CD8-positive, alpha-beta memory T cell (primary cell): Measurements from ENCODE around the gene RREB1. TPM values are rescaled to one million over a fixed set of nuclear protein-coding genes. Genes with fewer than 3 reads are reported as not detected.

Experiments used
- CTCF ChIA-PET: fragments of 350-600 bp; sonication (Branson Sonifier 250); formaldehyde crosslinking; loops from one replicate; lab custom pipeline; 2021; ENCODE audit warnings: antibody characterized with exemption; lab: Charles Lee
- POLR2A ChIA-PET: fragments of 350-600 bp; sonication (Branson Sonifier 250); formaldehyde crosslinking; loops from one replicate; lab custom pipeline; 2021; ENCODE audit warnings: antibody characterized with exemption; lab: Charles Lee
- DNase-seq, 5 donors: peaks; one replicate each; pipeline versions ENCODE4 v3.0.0 to v3.0.0-alpha.2; 2020 to 2022; ENCODE audit warnings: mixed read lengths in 1 of 5
- H3K27ac ChIP-seq: one replicate; pipeline ENCODE4 v1.7.0; 2013; ENCODE audit warnings: low read depth, mild to moderate bottlenecking, low read length, moderate library complexity
- H3K27me3 ChIP-seq: 2 replicates; pipeline ENCODE4 v1.7.0; 2013; ENCODE audit warnings: low read length, mild to moderate bottlenecking; ENCODE audit not compliant: insufficient read depth, poor library complexity, severe bottlenecking
- H3K36me3 ChIP-seq: 2 replicates; pipeline ENCODE4 v1.7.0; 2013; ENCODE audit warnings: mild to moderate bottlenecking, low read length, moderate library complexity; ENCODE audit not compliant: insufficient read depth
- H3K4me1 ChIP-seq: 2 replicates; pipeline ENCODE4 v1.7.0; 2013; ENCODE audit warnings: mild to moderate bottlenecking, low read length, moderate library complexity; ENCODE audit not compliant: insufficient read depth
- H3K4me3 ChIP-seq: 2 replicates; pipeline ENCODE4 v1.7.0; 2013; ENCODE audit warnings: mild to moderate bottlenecking, low read length
- H3K9me3 ChIP-seq: 2 replicates; pipeline ENCODE4 v1.7.0; 2013; ENCODE audit warnings: mild to moderate bottlenecking, low read length
- H3K27ac Mint-ChIP-seq, 8 donors: one replicate each; pipeline ENCODE4 v1.8.0; 2020 to 2021; ENCODE audit warnings: mixed read lengths in 8 of 8, mild to moderate bottlenecking in 6 of 8, inconsistent platforms in 3 of 8, moderate library complexity in 3 of 8
- H3K27me3 Mint-ChIP-seq, 2 donors: one replicate each; pipeline ENCODE4 v1.8.0; 2020 to 2021; ENCODE audit warnings: mixed read lengths in 2 of 2, mild to moderate bottlenecking in 1 of 2, moderate library complexity in 1 of 2
- H3K36me3 Mint-ChIP-seq, 3 donors: one replicate each; pipeline ENCODE4 v1.8.0; 2020 to 2021; ENCODE audit warnings: mixed read lengths in 3 of 3, inconsistent platforms in 1 of 3, mild to moderate bottlenecking in 1 of 3
- H3K4me1 Mint-ChIP-seq, 3 donors: one replicate each; pipeline ENCODE4 v1.8.0; 2020 to 2021; ENCODE audit warnings: mixed read lengths in 3 of 3, inconsistent platforms in 1 of 3, mild to moderate bottlenecking in 1 of 3
- H3K4me3 Mint-ChIP-seq, 7 donors: one replicate each; pipeline ENCODE4 v1.8.0; 2020 to 2021; ENCODE audit warnings: mixed read lengths in 7 of 7, mild to moderate bottlenecking in 6 of 7, moderate library complexity in 4 of 7, inconsistent platforms in 2 of 7
- H3K9me3 Mint-ChIP-seq, 5 donors: one replicate each; pipeline ENCODE4 v1.8.0; 2020 to 2022; ENCODE audit warnings: mixed read lengths in 5 of 5, mild to moderate bottlenecking in 3 of 5, moderate library complexity in 2 of 5, inconsistent platforms in 1 of 5
- polyA plus RNA-seq: library from polyadenylated mRNA; unstranded; fragments of 300-500 nt; fragmentation: Illumina TruSeq; gene quantifications from one replicate; pipeline ENCODE4 v1.2.3, GENCODE V29; 2021
- total RNA-seq, 2 experiments: library from RNA; stranded (reverse); gene quantifications; one replicate each; pipeline ENCODE4 v1.2.3, GENCODE V29; 2021

Gene RREB1
- total and polyA plus RNA-seq, 3 experiments from 2014 or later: 8.5 to 18.7 (median 17.7) TPM

DNA sequence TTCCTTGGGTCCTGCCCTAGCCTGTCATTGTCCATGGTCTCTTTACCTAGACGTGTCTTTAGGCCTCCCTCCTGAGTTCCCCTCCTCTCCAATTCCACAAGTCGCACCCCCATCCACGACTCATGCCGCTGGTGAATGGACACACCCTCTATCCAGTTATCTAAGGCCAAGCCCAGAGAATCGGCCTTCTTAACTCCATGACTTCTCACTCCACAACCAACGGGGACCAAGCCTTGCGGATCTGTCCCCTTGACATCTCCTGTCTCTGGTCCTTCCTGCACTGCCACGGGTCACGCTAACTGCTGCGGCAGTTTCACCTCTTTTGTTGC lies 7.0 kb upstream of the RREB1 start:
- H3K36me3 ChIP-seq: no peaks in the 10 kb centered on the region
- no peak for DNase-seq
- Mint-ChIP-seq H3K4me3 (no peak overlapping the region), H3K9me3 (no peaks in the 10 kb centered on the region), H3K27ac (no peak overlapping the region), H3K27me3 (peaks cover 4 to 5% of the 10 kb centered on the region in 2 donors), H3K4me1 (peaks cover 0 to 3% (median 0%) of the 10 kb centered on the region in 3 donors), H3K36me3 (peaks cover 0 to 1% (median 0%) of the 10 kb centered on the region in 3 donors)
- H3K27ac ChIP-seq: no peak overlapping the region
- H3K4me3 ChIP-seq: no peak overlapping the region
- POLR2A ChIA-PET: no interaction called here
- H3K27me3 ChIP-seq: no peaks in the 10 kb centered on the region
- no peaks in the 10 kb centered on the region for H3K9me3 ChIP-seq
- CTCF ChIA-PET: interaction anchor here (2.8 kb wide), 1 partner anchor 14 kb away, joined by 10 read pairs; no protein-coding TSS in a partner anchor
- no peaks in the 10 kb centered on the region for H3K4me1 ChIP-seq

DNA sequence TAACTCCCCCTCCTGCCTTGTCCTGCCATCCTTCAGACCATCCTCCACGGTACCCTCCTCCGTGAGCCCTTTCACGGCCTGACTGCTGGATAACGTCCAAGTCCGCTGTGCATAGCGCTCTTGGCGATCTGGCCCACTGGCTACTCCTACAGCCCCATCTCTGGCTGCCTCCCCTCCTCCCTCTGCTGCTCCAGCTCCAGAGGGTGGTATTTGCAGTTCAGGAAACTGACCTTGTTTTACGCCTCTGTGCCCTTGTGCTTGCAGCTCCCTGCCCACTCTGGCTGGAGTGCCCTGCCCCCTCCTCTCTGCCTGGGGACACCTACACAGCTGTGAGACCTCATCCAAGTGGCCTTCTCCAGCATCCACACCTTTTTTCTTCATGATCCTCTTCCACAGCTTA lies 6.5 kb upstream of the RREB1 start:
- Histone ChIP-seq H3K27me3 (no peaks in the 10 kb centered on the region), H3K27ac (no peak overlapping the region), H3K9me3 (no peaks in the 10 kb centered on the region), H3K36me3 (no peaks in the 10 kb centered on the region), H3K4me1 (no peaks in the 10 kb centered on the region), H3K4me3 (no peak overlapping the region)
- Mint-ChIP-seq H3K36me3 (peaks cover 0 to 1% (median 0%) of the 10 kb centered on the region in 3 donors), H3K9me3 (no peaks in the 10 kb centered on the region), H3K27me3 (peaks cover 4 to 5% of the 10 kb centered on the region in 2 donors), H3K27ac (no peak overlapping the region), H3K4me3 (no peak overlapping the region), H3K4me1 (peaks cover 1 to 6% (median 3%) of the 10 kb centered on the region in 3 donors)
- ChIA-PET POLR2A (no interaction called here), CTCF (no interaction called here)
- DNase-seq: no peak

DNA sequence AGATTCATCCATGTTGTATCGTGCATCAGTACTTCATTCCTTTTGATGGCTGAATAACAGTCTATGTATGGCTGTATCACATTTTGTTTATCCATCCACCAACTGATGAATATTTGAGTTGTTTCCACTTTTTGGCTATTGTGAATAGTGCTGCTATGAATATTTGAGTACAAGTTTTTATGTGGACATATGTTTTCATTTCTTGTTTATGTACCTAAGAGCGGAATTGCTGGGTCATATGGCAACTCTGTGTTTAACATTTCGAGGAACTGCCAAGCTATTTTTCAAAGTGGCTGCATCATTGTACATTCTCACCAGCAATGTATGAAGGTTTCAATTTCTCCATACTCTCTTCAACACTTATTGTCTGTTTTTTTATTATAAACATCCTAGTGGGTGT lies 3.0 kb upstream of the RREB1 start:
- ChIA-PET POLR2A (no interaction called here), CTCF (interaction anchor here (4.4 kb wide), 1 partner anchor 18 kb away, joined by 18 read pairs; no protein-coding TSS in a partner anchor)
- no peak overlapping the region for H3K27ac Mint-ChIP-seq
- H3K9me3 Mint-ChIP-seq: no peaks in the 10 kb centered on the region
- H3K36me3 Mint-ChIP-seq: peaks cover 0 to 16% (median 1%) of the 10 kb centered on the region in 3 donors
- Histone ChIP-seq H3K36me3 (no peaks in the 10 kb centered on the region), H3K4me1 (peaks cover 7% of the 10 kb centered on the region), H3K27me3 (no peaks in the 10 kb centered on the region), H3K27ac (no peak overlapping the region), H3K4me3 (no peak overlapping the region), H3K9me3 (no peaks in the 10 kb centered on the region)
- peak overlapping the region in 1 of 7 donors; percentile 61 for H3K4me3 Mint-ChIP-seq
- H3K4me1 Mint-ChIP-seq: peaks cover 10 to 16% (median 13%) of the 10 kb centered on the region in 3 donors
- DNase-seq: no peak
- H3K27me3 Mint-ChIP-seq: peaks cover 5 to 6% of the 10 kb centered on the region in 2 donors

DNA sequence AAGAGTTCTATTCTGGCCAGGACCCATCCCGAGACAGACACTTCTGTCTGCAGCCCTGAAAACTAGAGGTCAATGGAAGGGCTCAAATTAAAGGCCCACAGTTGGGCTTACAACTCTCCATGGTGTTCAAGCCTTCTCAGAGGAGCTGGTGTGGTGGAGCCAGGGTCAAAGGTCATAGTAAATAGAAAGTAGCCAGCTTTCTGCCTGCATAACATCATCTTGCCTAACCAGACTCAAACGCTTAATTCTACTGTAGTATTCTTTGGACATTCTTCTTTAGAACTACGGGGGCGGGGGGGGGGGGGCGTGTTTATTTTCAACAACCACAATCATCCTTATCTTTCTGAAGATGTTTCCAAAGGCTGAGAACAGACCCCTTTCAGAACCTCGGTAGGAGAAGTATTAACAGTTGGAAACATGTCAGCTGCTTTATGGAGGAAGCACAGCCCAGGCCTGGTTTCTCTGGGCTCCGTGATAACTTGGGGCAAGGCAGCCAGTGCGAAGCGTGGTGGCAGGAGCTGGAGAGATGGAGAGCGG lies 1.5 kb upstream of the RREB1 start:
- H3K36me3 ChIP-seq: no peaks in the 10 kb centered on the region
- ChIA-PET CTCF (interaction anchor here (0.6 to 4.4 kb wide), 9 partner anchors 10 to 36 kb away, joined by 3 to 18 read pairs (median 4); no protein-coding TSS in a partner anchor), POLR2A (interaction anchor here (0.6 to 3.4 kb wide), 4 partner anchors 16 to 493 kb away, joined by 3 to 27 read pairs (median 7); no protein-coding TSS in a partner anchor)
- peaks cover 0 to 17% (median 1%) of the 10 kb centered on the region in 3 donors for H3K36me3 Mint-ChIP-seq
- no peak for DNase-seq
- H3K4me3 Mint-ChIP-seq: peak overlapping the region; percentile 93 to 98 (median 96)
- no peaks in the 10 kb centered on the region for H3K27me3 ChIP-seq
- peak overlapping the region; percentile 74 for H3K27ac ChIP-seq
- H3K9me3 ChIP-seq: no peaks in the 10 kb centered on the region
- peak overlapping the region; percentile 84 to 97 (median 94) for H3K27ac Mint-ChIP-seq
- peaks cover 25 to 29% (median 28%) of the 10 kb centered on the region in 3 donors for H3K4me1 Mint-ChIP-seq
- peaks cover 22% of the 10 kb centered on the region for H3K4me1 ChIP-seq
- peaks cover 1 to 5% of the 10 kb centered on the region in 2 donors for H3K27me3 Mint-ChIP-seq
- no peaks in the 10 kb centered on the region for H3K9me3 Mint-ChIP-seq
- peak overlapping the region; percentile 72 for H3K4me3 ChIP-seq

DNA sequence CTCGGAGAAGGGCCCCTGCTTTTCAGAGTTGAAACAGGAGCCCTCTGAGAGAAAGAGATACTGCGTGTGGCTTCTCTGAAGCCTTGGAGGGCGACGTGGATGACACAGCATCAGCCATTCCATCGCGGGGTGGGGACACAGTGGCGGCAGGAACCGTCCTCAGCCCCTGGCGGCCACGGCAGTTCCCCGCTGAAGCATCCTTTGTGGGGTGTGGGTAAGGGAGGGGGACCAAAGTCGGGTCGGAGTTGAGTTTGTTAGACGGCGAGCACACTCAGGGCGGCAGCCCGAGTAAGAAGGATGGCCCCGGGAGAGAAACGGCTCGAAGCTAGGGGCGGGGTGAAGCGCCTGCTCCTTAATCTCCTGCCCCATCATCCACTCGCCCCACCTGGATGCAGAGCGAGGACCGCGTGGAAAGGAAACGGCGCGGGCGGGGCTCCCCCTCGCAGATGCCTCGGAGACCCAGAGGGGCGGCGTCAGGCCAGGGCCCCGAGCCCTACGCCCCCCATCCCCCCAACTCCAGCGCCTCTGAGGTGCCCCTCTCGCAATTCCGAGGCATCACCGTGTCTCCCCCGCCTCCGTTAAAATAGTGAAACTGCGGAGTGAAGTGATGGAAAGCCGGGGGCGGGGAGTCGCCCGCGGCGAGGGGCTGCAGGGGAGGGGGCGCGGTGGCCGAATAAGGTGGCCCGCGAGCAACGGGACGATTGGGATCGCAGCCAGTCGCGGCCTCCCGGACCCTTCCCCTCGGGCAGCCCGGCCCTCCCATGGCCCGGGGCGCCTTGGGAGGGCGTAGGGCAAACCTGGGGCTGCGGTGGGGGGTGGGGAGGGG lies 796 bp upstream of the RREB1 start:
- CTCF ChIA-PET: interaction anchor here (0.8 to 4.4 kb wide), 8 partner anchors 10 to 40 kb away, joined by 3 to 18 read pairs (median 4); no protein-coding TSS in a partner anchor
- Histone ChIP-seq H3K4me3 (peak overlapping the region; percentile 72), H3K4me1 (peaks cover 29% of the 10 kb centered on the region), H3K27me3 (no peaks in the 10 kb centered on the region), H3K27ac (peak overlapping the region; percentile 74), H3K9me3 (no peaks in the 10 kb centered on the region), H3K36me3 (no peaks in the 10 kb centered on the region)
- POLR2A ChIA-PET: interaction anchor here (1.0 to 3.4 kb wide), 4 partner anchors 20 to 494 kb away, joined by 4 to 27 read pairs (median 12); no protein-coding TSS in a partner anchor
- Mint-ChIP-seq H3K9me3 (no peaks in the 10 kb centered on the region), H3K36me3 (peaks cover 0 to 17% (median under 1%) of the 10 kb centered on the region in 3 donors), H3K27ac (peak overlapping the region; percentile 84 to 97 (median 94)), H3K4me3 (peak overlapping the region; percentile 93 to 98 (median 96)), H3K4me1 (peaks cover 29 to 35% (median 35%) of the 10 kb centered on the region in 3 donors), H3K27me3 (peaks cover 1 to 2% of the 10 kb centered on the region in 2 donors)
- peak; percentile 47 to 80 (median 59) for DNase-seq

DNA sequence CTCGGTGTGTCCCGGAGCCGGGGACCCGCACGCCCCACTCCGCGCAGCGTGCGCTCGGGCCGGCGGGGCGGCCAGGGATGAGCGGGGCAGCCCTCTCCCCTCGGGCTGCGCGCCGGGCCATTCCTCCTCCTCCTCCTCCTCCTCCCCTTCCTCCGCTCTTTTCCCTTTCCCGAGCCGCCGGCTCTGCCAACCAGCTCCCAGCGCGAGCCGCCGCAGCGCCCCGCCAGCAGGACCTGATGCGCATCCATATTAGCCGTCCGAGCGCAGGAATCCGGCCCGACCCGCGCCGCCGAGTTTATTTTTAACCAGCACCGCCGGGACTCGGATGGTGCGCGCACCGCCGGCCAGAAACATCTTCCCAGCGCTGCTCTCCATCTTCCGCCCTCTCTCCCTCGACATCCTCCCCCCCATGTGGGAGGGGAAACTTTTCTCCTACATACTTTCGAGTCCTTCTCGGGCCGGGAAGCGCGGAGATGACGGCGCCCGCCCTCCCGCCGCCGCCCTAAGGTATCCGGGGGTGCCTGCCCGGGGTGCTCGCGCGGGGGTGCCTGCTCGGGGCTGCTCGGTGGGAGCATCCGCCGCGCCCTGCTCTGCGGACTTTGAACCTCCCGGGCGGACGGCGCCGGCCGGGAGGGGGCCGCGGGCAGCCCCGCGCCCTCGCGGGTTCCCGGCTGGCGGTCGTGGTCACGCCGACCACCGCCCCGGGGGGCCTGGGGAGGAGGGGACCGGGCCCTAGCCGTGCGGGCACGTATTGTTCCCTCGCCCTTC lies 619 bp downstream of the RREB1 start:
- peak overlapping the region; percentile 72 for H3K4me3 ChIP-seq
- H3K36me3 Mint-ChIP-seq: peaks cover 0 to 17% (median 0%) of the 10 kb centered on the region in 3 donors

More for the DNA sequence above, 619 bp downstream of the RREB1 start:
- H3K4me1 Mint-ChIP-seq: peaks cover 41 to 50% (median 49%) of the 10 kb centered on the region in 3 donors
- peak; percentile 29 to 59 (median 43) for DNase-seq
- ChIA-PET CTCF (interaction anchor here (0.8 to 4.4 kb wide), 4 partner anchors 10 to 27 kb away, joined by 4 to 18 read pairs (median 5); no protein-coding TSS in a partner anchor), POLR2A (interaction anchor here (1.2 to 3.4 kb wide), 3 partner anchors 21 to 32 kb away, joined by 3 to 27 read pairs (median 15); no protein-coding TSS in a partner anchor)
- H3K4me3 Mint-ChIP-seq: peak overlapping the region; percentile 91 to 98 (median 95)
- H3K27me3 Mint-ChIP-seq: peaks cover 0 to 1% of the 10 kb centered on the region in 2 donors
- no peaks in the 10 kb centered on the region for H3K9me3 ChIP-seq
- H3K27me3 ChIP-seq: no peaks in the 10 kb centered on the region
- H3K27ac ChIP-seq: peak overlapping the region; percentile 74
- H3K9me3 Mint-ChIP-seq: peaks cover 0 to 3% (median 0%) of the 10 kb centered on the region in 5 donors
- peaks cover 37% of the 10 kb centered on the region for H3K4me1 ChIP-seq
- H3K36me3 ChIP-seq: no peaks in the 10 kb centered on the region
- H3K27ac Mint-ChIP-seq: peak overlapping the region; percentile 90 to 97 (median 94)
